GM06990 (cell line): Measurements from ENCODE around the gene MMP2.
A peak's percentile ranks its signal among the peaks of the same experiment; 100 is the strongest.

Source experiments
- DNase-seq: peaks from one replicate; pipeline ENCODE4 v3.0.0-alpha.2; 2011; ENCODE audit not compliant: insufficient read length; ENCODE audit errors: extremely low read depth
- H3K27me3 ChIP-seq: replicated peaks from 2 replicates; pipeline ENCODE4 v1.6.0; 2011; ENCODE audit warnings: low read length; ENCODE audit not compliant: control insufficient read depth, insufficient read depth
- H3K36me3 ChIP-seq: 2 replicates; pipeline ENCODE4 v1.5.1; 2011; ENCODE audit warnings: low read length; ENCODE audit not compliant: control insufficient read depth, insufficient read depth
- H3K4me3 ChIP-seq: replicated peaks from 2 replicates; pipeline ENCODE4 v1.5.1; 2011; ENCODE audit warnings: low read depth, mild to moderate bottlenecking, control low read depth, low read length
- TF ChIP-seq, protein P1 (sequence below): IDR thresholded peaks from 2 replicates; pipeline ENCODE4 v1.5.1; 2011; ENCODE audit warnings: low read length, control low read depth, mild to moderate bottlenecking, inconsistent platforms; ENCODE audit not compliant: insufficient read depth, poor library complexity, severe bottlenecking

Gene MMP2

DNA sequence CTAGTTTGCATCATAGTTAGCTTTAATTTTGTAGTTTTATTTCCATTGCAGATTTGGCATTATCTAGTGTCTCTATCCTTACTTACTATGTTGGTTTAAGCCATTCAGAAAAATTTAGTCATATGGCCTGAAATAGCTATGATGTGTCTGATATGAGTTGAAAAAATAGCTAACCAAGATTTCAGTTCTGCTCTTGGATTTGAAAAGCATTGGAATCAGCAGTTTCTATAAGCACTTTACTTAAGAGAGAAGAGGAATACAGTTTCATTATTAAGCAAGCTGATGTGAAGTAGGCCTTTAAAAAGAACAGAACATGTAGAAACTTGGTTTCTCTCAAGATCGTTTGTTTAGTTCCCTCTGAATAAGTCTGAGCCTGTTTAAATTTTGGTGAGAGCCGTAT is 55.8 kb downstream of the MMP2 start:
- no peaks in the 10 kb centered on the region for H3K27me3 ChIP-seq
- DNase-seq = no peak
- no peaks in the 10 kb centered on the region for H3K36me3 ChIP-seq
- TF ChIP-seq, protein P1, sequence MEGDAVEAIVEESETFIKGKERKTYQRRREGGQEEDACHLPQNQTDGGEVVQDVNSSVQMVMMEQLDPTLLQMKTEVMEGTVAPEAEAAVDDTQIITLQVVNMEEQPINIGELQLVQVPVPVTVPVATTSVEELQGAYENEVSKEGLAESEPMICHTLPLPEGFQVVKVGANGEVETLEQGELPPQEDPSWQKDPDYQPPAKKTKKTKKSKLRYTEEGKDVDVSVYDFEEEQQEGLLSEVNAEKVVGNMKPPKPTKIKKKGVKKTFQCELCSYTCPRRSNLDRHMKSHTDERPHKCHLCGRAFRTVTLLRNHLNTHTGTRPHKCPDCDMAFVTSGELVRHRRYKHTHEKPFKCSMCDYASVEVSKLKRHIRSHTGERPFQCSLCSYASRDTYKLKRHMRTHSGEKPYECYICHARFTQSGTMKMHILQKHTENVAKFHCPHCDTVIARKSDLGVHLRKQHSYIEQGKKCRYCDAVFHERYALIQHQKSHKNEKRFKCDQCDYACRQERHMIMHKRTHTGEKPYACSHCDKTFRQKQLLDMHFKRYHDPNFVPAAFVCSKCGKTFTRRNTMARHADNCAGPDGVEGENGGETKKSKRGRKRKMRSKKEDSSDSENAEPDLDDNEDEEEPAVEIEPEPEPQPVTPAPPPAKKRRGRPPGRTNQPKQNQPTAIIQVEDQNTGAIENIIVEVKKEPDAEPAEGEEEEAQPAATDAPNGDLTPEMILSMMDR = no peak
- H3K4me3 ChIP-seq = no peak overlapping the region

DNA sequence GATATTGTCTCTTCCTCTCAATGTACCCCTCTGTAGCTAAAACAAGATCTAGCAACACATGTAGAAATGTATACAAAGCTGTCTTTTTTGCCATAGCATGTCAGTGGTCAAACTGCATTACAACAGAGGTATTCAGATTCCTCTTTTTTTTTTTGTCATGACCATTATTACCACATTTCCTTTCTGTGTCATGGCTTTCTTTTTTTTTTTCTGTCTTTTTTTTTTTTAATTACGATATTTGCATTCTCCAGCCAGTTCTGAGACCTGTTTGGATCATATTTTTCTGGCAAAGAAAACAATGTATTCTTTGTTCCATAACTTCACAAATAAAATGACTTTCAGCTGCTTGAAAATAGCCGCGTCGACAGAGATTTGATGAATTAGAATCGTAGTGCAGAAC is 60.1 kb downstream of the MMP2 start:
- no peak for DNase-seq
- TF ChIP-seq, protein P1 = no peak

DNA sequence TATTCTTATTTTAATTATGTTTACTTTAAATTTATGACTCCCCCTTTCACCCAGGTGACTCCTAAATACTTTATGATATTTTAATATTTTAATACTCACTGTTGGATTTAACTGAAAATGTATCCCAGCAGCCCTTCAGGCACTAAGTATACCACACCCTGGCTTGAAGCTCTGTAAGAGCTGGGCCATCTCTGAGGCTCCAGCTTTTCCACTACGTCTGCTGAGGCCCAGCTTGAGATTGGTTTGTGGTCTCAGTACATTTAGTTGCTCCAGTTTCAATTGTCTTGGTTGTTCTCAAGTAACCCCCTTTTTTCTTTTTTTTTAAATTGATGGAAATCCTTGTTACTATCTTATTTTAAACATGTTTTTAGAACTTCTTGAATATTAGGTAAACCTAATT is 60.5 kb downstream of the MMP2 start:
- TF ChIP-seq, protein P1 = no peak
- Histone ChIP-seq H3K27me3 (no peaks in the 10 kb centered on the region), H3K36me3 (no peaks in the 10 kb centered on the region), H3K4me3 (no peak overlapping the region)
- DNase-seq = no peak

More for the DNA sequence above, 60.1 kb downstream of the MMP2 start:
- no peaks in the 10 kb centered on the region for H3K36me3 ChIP-seq
- H3K27me3 ChIP-seq = no peaks in the 10 kb centered on the region
- H3K4me3 ChIP-seq = no peak overlapping the region

DNA sequence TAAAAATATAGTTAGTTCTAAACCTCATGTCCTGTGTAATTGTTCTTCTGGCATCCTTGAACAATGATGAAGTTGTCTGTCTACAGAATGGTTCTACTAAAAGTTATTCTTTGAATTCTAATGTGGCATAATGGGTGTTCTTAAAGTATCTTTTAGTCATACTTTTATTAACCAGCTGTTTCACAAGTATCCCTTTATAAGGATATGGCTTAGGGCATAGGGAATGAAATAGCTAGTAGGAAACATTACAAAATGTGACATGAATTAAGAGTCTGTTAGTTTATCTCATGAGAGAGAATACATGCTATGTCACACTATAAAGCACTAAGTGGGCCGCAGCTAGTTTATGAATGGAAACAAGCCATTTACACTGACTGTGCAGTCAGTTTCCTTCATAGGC is 61.2 kb downstream of the MMP2 start:
- TF ChIP-seq, protein P1 = no peak
- no peak for DNase-seq
- H3K4me3 ChIP-seq = no peak overlapping the region
- H3K36me3 ChIP-seq = no peaks in the 10 kb centered on the region
- no peaks in the 10 kb centered on the region for H3K27me3 ChIP-seq

DNA sequence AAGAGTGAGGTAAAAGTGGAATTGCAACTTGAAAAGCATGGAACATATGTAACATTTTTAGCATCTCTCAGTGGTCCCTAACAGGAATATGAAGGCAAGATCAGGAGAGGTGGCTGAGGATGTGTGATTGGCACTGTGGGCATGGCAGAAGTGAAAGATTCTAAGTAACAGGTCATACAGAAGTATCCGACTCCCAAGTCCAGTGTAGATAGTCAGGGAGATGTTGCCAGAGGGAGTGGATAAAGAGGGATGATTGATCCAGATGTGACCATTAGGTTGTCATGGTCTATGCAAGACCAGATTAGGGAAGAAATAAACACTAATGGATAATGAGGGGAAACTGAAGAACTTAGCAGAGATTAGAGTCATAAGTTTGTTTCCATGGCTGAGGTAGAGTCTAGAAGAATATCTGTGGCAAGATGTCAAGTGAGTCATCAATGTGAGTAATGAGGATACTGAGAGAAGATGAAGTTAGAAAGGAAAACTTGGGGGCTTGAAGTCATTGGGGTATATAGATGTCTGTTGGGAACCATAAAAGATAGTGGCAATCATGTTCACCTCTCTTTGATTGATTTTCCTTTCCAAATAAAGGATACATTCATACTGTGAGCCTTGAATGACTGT is 63.6 kb downstream of the MMP2 start:
- Histone ChIP-seq H3K27me3 (no peaks in the 10 kb centered on the region), H3K4me3 (no peak overlapping the region), H3K36me3 (no peaks in the 10 kb centered on the region)
- TF ChIP-seq, protein P1 = no peak
- no peak for DNase-seq

DNA sequence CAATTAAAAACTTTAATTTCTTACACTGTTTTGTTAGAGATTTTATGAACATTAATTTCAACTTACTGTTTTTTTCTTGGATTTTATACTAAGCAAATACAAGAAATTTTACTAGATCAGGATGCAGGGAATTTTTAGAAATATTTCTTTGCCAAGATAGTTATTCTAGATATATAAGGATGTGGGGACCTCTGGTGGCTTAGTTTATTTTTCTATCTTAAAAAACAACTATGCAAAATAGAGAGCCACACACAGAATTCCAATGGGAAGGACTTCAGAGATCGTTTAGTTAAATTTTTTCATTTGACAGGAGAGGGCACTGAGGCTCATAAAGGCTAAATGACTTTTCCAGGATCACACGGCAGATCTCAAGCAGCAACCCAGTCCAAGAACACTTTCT is 64.5 kb downstream of the MMP2 start:
- TF ChIP-seq, protein P1 = peak; percentile 6
- H3K36me3 ChIP-seq = no peaks in the 10 kb centered on the region
- no peak for DNase-seq
- no peak overlapping the region for H3K4me3 ChIP-seq
- no peaks in the 10 kb centered on the region for H3K27me3 ChIP-seq
